NT2/D1 (cell line): ENCODE measurements around the gene ARHGAP25.

ENCODE experiments used
- YY1 ChIP-seq: IDR thresholded peaks from 2 replicates; pipeline ENCODE4 v1.6.1; 2011; ENCODE audit not compliant: insufficient read length, insufficient read depth
- ZNF274 ChIP-seq: IDR thresholded peaks from 2 replicates; pipeline ENCODE4 v1.6.1; 2011; ENCODE audit warnings: mild to moderate bottlenecking, low read depth, low read length

GRCh38 chr2:68764806-68765311 is 30.2 kb downstream of the ARHGAP25 start:
- no peak for TF ChIP-seq YY1
- TF ChIP-seq ZNF274: no peak
